GM13976 (cell line): ENCODE results near the gene TSPAN4.
A peak's percentile ranks its signal among the peaks of the same experiment; 100 is the strongest.

Experiments used
- DNase-seq: peaks from one replicate; pipeline ENCODE4 v3.0.0; 2012; ENCODE audit warnings: low spot score
- in situ Hi-C: fragments of 300-500 bp; cut with MboI; formaldehyde crosslinking; loops from one replicate; pipeline ENCODE4 v1.12.0; 2022; ENCODE audit warnings: low sequenced_read_pairs, mixed read lengths, inconsistent platforms; ENCODE audit not compliant: unreplicated experiment
- TF ChIP-seq, protein P1 (sequence below): IDR thresholded peaks from 2 replicates; pipeline ENCODE4 v1.5.1; 2012; ENCODE audit warnings: borderline replicate concordance, mild to moderate bottlenecking; ENCODE audit not compliant: insufficient read depth; ENCODE audit errors: extremely low read depth, missing control alignments, control extremely low read depth

The TSPAN4 gene

GRCh38 chr11:804599-804964 lies 38.1 kb upstream of the TSPAN4 start:
- DNase-seq, result no peak
- TF ChIP-seq, protein P1, sequence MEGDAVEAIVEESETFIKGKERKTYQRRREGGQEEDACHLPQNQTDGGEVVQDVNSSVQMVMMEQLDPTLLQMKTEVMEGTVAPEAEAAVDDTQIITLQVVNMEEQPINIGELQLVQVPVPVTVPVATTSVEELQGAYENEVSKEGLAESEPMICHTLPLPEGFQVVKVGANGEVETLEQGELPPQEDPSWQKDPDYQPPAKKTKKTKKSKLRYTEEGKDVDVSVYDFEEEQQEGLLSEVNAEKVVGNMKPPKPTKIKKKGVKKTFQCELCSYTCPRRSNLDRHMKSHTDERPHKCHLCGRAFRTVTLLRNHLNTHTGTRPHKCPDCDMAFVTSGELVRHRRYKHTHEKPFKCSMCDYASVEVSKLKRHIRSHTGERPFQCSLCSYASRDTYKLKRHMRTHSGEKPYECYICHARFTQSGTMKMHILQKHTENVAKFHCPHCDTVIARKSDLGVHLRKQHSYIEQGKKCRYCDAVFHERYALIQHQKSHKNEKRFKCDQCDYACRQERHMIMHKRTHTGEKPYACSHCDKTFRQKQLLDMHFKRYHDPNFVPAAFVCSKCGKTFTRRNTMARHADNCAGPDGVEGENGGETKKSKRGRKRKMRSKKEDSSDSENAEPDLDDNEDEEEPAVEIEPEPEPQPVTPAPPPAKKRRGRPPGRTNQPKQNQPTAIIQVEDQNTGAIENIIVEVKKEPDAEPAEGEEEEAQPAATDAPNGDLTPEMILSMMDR, result no peak

DNA sequence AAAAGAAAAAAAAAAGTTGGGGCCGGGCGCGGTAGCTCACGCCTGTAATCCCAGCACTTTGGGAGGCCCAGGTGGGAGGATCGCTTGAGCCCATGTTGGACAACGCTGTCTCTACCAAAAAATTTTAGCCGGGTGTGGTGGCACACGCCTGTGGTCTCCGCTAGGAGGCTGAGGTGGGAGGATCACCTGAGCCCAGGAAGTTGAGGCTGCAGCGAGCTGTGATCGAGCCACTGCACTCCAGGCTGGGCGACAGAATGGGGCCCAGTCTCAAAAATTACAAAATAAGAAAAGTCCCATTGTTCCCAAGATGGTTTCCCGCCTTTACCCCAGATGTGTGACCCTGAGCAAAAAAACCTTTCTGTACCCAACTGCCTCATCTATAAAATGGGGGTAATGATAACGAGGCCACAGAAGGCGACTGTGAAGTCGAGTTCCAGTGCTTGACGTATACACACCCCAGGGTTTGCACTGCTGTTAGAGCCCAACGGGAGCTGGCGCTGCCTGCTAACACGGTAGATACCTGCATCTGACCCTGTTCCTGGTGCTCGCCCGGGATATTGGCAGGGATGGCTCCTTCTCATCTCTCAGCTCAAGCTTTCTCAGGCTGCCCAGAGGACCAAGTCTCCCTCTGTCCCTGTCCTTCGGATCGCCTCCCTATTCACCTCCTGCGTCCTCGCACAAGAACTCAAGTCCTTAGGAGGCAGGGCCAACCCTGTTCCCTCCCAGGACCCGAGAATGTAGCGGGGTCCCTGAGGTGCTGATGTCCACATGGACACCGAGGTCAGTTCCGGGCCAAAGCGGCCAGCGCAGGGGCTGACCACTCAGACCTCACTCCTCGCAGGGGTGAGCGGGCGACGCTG lies 34.0 kb upstream of the TSPAN4 start:
- TF ChIP-seq, protein P1, result no peak
- in situ Hi-C loops, result no loop called here
- no peak for DNase-seq

More at GRCh38 chr11:804599-804964, 38.1 kb upstream of the TSPAN4 start:
- in situ Hi-C loops, result no loop called here

DNA sequence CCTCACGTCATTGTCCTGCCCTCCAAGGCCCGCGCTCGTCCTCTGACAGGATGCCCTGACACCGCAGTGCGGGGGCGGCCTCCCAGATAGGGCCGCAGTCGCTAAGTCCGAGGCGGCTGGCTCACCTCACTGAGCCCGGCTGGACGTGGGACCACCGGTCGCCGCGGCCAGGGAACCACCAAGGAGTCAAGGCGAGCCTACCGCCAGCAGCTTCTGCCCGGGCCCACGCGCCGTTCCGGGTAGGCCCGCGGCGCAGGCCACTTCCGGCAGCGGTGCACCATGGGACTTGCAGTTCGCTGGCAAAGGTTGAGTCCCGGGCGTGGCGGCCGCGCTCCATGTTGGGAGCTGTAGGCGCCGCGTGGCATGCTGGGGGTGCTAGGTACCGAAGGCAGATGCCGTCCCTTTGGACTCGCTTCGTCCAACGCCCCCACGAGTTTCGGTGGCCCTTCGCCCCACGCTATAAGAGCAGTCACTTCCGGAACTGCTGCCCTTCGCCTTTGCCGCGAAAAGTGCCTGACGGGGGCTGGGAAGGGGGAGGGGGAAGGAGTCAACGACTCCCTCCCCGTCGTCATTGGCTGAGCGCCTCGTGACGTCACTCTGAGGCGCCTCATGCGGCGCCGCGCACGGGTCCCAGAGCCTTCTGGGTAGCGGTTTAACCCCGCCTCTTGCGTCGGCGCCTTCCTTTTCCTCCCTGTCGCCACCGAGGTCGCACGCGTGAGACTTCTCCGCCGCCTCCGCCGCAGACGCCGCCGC lies 33.2 kb upstream of the TSPAN4 start, which contains the start of gene RPLP2:
Gene RPLP2, plus strand, starts transcription at position 681 of the 753 bp plus-strand sequence. CDS start 268 bp downstream, outside the sequence.
- in situ Hi-C loops, result no loop called here

DNA sequence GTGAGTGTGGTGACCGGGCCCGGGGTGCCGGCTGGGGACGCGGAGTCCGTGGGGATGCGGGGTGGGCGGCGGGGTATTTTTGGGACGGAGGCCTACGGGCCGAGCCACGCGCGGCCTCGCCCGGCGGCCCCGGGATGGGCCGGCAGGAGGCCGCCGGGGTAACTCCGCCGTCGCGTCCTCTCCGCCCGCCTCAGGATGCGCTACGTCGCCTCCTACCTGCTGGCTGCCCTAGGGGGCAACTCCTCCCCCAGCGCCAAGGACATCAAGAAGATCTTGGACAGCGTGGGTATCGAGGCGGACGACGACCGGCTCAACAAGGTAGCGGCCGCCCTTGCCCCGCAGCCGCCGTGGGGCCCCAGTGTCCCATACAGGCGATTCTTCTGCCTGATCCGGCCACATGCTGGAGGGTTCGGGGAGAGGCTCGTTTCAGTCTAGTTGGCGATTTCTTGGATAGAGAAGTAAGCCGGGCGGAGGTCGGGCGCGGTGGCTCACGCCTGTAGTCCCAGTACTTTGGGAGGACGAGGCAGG lies 32.5 kb upstream of the TSPAN4 start:
- in situ Hi-C loops, result no loop called here

More for the DNA sequence above, 33.2 kb upstream of the TSPAN4 start, which contains the start of gene RPLP2:
- TF ChIP-seq, protein P1, result no peak
- peak; percentile 98 for DNase-seq

DNA sequence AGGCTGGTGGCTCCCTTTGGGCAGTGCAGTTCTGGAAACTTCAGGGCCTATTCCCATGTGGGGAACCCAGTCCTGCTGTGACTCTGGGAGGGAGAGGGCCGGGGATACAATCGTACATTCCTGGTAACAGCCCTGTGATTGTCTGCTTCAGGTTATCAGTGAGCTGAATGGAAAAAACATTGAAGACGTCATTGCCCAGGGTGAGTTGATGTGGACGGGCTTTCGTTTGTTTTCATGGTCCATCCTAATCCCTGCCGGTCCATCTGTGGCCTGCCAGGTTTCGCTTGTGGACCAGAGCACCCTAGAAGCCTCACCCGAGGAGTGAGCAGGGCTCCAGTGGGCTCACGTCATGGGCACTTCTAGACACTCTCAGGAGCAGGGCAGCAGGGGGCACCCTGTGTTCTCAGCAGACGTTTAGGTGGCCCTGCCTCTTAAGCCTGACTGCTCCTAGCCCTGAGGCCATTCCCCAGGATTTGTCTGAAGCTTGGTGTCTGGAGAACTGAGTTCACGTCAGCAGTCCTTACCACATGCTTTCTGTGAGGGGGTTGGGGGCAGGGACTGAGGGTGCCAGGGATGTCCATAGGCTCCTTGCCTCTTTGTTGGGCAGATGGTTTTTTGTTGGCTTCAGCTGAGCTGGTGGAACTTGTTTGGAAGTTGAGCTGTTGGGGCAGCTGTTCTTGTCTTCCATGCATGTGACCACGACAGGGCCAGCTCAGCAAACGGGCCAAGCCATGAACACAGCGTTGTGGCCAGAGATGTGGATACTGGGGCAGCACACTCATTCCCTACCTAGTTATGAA lies 31.0 kb upstream of the TSPAN4 start:
- TF ChIP-seq, protein P1, result peak; percentile 13
- in situ Hi-C loops, result no loop called here
- no peak for DNase-seq

More for the DNA sequence above, 32.5 kb upstream of the TSPAN4 start:
- no peak for DNase-seq
- TF ChIP-seq, protein P1, result no peak

DNA sequence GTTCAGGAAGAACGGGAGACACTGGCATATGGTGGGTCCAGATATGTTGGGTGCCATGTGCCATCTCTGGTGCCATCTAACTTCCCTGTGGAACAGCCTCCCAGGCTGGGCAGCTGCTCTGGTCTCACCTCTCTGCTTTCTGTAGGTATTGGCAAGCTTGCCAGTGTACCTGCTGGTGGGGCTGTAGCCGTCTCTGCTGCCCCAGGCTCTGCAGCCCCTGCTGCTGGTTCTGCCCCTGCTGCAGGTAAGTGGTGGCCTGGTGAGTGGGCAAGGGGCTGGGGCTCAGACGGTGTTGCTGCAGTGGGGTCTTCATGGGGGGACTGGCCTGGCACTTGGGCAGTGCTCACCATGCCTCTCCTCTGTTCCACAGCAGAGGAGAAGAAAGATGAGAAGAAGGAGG lies 30.3 kb upstream of the TSPAN4 start:
- TF ChIP-seq, protein P1, result no peak
- in situ Hi-C loops, result no loop called here

More for the DNA sequence above, 30.3 kb upstream of the TSPAN4 start:
- DNase-seq, result no peak
